HG03103 (cell line): ENCODE results near the gene RAP1GAP.
"Not testable (repeated sequence)": the region's sequence is repeated elsewhere in the genome, so short reads cannot be mapped to it uniquely, and the experiment has no call there.

ENCODE experiments used
- ATAC-seq: cut with Tn5 transposase; IDR thresholded peaks from one replicate; pipeline ENCODE4 v1.9.1; 2021; ENCODE audit warnings: low read depth; ENCODE audit not compliant: unreplicated experiment

The RAP1GAP gene

DNA sequence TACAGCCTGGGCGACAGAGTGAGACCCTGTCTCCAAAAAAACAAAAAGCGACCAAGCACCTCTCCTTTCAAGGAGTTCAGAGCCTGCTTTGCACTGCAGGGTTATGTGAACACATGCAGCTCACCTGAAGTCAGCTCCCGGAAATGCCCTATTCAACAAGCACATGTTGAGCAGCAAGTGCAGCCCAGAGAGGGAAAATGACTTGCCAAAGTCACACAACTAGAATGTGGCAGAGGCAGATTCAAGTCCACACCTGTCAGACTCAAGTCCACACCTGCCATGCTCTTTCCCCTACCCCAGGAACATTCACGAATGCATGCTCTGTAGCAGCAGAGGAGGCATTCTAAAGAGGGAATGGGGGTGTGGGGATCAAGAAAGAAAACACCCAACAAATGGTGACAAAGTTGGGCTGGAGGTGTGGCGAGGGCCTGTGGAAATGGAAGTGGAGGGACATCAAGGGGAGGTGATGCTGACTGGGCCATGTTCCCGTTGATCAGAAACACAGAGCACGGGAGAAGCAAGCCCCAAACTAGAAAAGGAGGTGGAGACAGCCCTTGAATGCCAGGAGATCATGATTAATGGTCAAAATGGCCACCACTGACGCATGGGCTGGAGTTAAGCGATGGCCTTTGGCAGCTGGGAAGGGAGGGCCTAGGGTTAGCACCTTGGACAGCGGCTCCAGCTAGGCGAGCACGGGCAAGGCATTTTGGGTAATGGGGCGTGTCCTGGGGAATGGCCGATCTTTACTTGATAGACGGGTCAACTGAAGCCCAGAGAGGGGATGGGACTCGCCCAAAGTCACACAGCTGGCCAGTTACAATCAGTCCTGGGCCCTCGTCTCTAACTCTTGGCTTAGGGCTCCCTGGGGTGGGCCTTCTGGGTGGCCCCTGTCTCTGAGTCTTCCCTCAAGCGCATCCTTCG, 21.5 kb downstream of the RAP1GAP start:
- no peak for ATAC-seq

- ATAC-seq = no peak
Observed at GRCh38 chr1:21645550-21645949, 23.6 kb downstream of the RAP1GAP start.

DNA sequence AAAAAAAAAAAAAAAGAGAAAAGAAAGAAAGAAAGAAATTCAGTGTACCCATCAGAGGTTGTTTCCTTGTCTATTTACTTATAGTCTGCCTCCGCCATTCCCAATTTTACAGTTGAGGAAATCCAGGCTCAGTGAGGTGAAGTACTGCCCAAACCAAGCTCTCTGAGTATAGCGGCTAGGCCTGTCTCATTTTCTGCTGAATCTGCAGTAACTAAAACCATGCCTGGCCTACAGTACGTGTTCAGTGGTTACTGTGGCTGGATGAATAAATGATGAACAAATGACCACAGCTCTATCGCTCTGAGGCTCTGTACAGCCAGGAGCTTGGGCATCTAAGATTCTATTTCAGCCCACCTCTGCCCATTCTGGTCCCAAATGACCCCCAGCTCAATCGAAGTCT, 24.3 kb downstream of the RAP1GAP start:
- no peak for ATAC-seq

GRCh38 chr1:21644348-21644747, 24.8 kb downstream of the RAP1GAP start:
- no peak for ATAC-seq

DNA sequence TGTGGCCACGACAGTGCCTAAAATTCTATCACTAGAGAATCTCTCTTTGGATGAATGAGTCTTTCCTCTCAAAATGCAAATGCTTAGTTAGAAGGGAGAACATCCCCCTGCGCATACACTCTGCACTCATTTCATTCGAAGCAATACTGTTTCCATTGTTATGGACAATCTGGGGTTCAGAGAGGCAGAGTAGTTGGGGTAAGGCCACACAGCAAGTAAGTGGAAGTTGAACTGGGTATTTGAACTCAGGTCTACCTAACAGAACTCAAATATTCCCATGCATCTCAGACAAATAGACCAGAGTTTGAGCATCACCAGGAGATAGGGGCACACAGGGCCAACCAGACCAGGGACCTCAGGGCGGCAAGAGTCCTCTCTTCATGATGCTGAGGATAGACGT, 25.5 kb downstream of the RAP1GAP start:
- ATAC-seq = no peak

- ATAC-seq = no peak
Observed at GRCh38 chr1:21641967-21642739, 27.0 kb downstream of the RAP1GAP start.

DNA sequence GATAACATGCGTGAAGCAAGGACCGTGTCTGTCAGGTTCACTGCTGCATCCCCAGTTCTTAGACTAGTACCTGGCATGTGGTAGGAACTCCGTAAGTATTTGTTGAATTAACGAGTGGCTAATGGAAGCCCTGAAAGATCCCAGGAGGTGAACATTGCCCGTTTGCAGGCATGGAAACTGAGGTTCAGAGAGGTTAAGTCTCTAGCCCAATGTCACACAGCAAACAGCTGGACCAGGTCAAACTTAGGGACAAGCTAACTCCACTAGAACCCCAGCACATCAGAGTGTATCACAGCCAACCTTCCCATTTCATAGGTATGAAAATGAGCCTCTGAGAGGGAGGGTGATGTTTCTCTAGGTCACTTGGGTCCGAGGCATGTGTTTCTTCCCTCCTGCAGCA, 27.6 kb downstream of the RAP1GAP start:
- ATAC-seq = no peak

- no peak for ATAC-seq
Observed at GRCh38 chr1:21641076-21641475, 28.1 kb downstream of the RAP1GAP start.

DNA sequence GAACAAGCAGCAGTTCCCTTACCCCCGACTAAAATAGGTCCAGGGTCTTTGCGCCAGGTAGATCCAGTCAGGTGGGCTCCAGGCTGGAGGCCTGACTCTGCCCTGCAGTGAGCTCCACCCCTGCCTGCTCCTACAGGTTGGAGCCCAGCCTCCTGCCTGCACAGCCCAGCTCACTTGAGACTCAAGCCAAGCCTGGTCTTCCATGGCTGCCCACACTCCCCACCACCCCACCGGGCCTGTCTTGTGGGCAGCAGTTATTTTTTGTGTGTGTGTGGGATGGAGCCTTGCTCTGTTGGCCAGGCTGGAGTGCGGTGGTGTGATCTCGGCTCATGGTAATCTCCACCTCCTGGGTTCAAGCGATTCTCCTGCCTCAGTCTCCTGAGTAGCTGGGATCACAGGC, 28.5 kb downstream of the RAP1GAP start:
- no peak for ATAC-seq

DNA sequence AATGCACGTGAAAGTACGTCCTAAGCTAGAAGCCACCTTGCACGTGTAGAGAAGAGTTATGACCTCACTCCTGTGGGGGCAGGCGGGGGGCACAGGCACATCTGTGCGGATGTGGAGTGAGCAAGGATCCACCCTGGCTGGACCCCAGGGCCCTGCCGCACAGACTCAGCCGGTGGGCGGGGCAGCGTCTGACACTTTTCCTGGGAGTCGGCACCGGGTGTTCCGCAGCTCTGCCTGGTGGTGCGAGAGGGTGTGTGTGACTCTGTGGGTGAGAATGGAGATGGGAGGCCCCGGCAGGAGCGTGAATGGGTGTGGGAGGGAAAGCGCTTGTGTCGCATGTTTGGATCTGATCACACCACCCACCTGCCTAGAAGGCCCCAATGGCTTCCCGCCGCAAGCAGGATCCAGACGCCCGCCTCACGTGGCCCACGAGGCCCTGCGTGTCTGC, 29.5 kb downstream of the RAP1GAP start:
- no peak for ATAC-seq

- ATAC-seq = no peak
Observed at GRCh38 chr1:21638531-21639341, 30.4 kb downstream of the RAP1GAP start.

DNA sequence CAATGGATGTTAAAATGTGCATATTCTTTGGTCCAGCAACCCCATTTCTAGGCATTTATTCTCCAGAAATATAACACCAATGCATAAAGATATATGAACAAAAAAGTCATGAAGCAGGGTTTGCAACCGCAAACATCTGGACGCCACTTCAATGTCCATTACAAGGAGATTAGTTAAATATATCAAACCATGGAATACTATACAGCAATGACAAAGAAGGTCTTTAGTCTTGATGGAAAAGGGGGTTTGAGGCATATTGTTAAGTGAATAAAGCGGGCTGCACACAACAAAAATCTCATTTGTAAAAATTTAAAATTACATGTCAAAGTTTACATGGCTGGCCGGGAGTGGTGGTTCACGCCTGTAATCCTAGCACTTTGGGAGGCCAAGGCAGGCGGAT, 31.6 kb downstream of the RAP1GAP start:
- ATAC-seq = no peak

DNA sequence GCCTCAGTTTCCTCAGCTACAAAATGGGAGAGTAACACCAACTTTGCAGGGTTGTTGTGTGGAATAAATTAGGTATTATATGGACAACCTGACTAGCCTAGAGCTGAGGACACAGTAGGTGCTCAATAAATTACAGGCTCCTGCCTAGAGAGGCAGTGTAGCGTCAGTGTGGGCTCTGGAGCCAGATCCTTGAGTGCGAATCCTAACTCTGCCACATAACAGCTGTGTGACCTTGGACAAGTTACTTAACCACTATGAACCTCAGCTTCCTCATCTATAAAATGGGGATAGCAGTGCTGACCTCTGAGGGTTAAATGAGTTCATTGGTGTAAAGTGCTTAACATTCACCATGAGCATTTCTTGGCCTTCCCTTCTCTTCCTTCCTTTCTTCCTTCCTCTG, 33.1 kb downstream of the RAP1GAP start:
- no peak for ATAC-seq

DNA sequence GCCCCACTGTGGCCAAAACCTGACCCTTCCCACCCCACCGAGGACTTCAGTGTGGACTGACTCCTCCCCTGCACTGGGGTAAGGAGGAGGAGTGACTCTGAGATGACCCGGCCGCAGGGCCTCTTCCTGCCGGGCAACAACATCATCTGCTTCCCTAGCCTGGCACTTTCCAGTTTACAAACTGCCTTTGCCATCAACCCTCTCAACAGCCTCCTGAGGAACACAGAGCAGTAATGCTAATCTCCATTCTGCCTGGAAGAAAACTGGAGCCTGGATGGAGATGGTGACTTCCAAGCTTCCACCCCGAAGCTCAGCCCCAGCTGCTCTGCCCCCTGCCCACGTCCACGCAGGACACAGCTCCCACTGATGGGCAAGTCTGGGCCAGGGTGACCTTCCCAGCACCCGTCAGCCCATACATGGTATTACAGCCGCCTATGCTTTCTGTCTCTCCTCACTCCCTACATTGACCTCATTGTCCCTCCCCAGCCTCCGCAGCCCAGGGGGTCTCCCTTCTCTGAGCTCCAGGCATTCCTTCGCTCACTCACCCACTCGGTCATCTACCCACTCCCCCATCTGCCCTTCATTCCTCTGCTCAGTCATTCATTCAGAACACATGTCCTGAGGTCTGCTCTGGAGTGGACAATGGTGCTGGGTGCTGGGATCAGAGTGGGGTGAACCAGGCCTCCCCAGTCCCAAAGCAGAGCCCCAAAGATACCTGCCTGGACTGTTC, 34.2 kb downstream of the RAP1GAP start:
- no peak for ATAC-seq

GRCh38 chr1:21633992-21634805, 35.0 kb downstream of the RAP1GAP start:
- no peak for ATAC-seq

GRCh38 chr1:21633141-21633755, 35.9 kb downstream of the RAP1GAP start:
- no peak for ATAC-seq

DNA sequence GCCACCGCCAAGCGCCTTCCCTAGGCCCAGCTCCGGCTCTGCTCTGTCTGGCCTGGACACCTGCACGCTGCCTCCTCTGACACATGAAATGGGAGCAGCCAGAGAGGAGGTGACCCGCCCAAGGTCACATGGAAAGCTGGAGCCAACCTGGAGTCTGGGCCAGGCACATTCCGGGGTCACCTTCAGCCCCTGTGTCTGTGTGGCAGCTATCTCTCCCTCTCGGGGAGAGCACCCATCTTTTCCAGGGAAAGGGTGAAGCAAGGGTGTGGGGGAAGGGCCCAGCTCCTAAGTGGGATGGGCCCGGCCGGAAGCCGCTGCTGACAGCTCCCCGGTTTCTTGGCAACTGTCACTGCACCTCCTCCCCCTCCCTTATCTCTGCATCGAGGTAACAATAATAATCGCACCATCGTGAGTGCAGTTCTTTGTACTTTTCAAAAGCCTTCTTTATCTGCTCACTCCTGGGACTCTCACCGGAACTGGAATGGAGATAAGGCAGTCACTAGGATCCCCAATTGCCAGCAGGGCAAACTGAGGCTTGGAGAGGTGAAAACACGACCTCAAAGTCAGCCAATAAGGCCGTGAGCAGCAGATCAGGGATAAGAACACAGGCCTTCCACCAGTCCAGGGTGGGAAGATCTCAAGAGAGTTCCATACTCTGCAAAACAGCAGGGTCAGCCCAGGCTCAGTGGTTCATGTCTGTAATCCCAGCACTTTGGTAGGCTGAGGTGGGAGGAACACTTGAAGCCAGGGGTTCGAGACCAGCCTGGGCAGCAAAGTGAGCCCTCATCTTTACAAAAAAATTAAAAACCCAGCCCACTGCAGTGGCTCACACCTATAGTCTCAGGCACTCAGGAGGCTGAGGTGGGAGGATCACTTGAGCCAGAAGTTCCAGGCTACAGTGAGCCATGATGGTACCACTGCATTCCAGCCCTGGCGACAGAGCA, 36.9 kb downstream of the RAP1GAP start:
- ATAC-seq = no peak

GRCh38 chr1:21631590-21631943, 37.6 kb downstream of the RAP1GAP start:
- not testable (repeated sequence) for ATAC-seq
